Erythroblast (primary cell): ENCODE data around the gene NUDT16L1.

Experiments used
- GATA1 ChIP-seq: IDR thresholded peaks from 2 replicates; pipeline ENCODE4 v1.6.1; 2011; ENCODE audit warnings: low read depth, mild to moderate bottlenecking, control low read depth, low read length, moderate library complexity
- POLR2A ChIP-seq: IDR thresholded peaks from 2 replicates; pipeline ENCODE4 v1.6.1; 2011; ENCODE audit warnings: mild to moderate bottlenecking, low read length

DNA sequence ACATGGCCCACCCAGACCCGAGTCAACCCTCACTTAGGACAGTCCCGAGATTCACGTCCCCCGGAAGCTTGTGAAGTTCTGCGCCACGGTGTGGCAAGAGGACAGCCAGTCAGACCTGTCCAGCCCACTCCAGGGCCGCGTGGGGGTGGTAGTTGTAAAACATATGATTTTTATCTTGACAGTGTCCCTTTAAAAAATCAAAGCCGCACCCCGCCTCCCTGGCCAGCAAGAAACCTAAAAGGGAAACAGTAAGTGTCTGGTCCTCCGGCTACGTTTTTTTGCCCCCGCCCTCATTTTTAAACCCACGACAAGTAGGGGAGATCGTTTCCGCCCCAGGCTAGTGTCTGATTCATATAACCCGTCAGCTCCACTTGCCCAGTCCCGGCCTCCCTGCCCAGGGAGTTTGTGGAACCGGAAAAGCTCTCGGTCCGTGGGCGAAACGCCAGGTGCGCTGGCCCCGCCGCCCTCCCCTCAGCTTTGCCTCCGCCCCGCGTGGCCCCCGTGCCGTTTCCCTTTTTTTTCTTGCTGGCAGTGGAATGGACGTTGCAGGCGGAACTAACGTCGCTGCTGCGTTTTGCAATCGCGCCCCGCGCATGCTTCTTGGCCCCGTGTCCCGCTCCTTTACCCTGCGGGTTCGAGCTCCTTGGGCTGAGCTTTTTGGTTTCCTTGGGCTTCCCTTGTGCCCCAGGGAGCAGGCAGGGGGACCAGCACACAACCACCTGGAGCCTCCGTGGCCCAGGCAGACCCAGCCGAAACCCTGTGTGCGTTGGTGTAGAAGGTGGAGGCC, 13.3 kb upstream of the NUDT16L1 start:
- TF ChIP-seq POLR2A, result no peak
- no peak for TF ChIP-seq GATA1
